WTC11 (cell line): ENCODE measurements around the gene AUH.

ENCODE experiments used
- CREM ChIP-seq: sonication (generic); formaldehyde crosslinking; IDR thresholded peaks from 2 replicates; pipeline ENCODE4 v1.8.1; 2022; ENCODE audit warnings: mild to moderate bottlenecking, missing genetic modification reagents, moderate library complexity
- JUN ChIP-seq: sonication (generic); formaldehyde crosslinking; IDR thresholded peaks from 2 replicates; pipeline ENCODE4 v1.8.0; 2023; ENCODE audit warnings: mild to moderate bottlenecking, missing genetic modification reagents
- RELA ChIP-seq: sonication (generic); formaldehyde crosslinking; IDR thresholded peaks from 2 replicates; pipeline ENCODE4 v1.8.1; 2022; ENCODE audit warnings: missing genetic modification reagents, mild to moderate bottlenecking, borderline replicate concordance
- SMAD3 ChIP-seq: sonication (generic); formaldehyde crosslinking; IDR thresholded peaks from 2 replicates; pipeline ENCODE4 v1.8.0; 2022; ENCODE audit warnings: missing genetic modification reagents, mild to moderate bottlenecking, borderline replicate concordance
- SP1 ChIP-seq: sonication (generic); formaldehyde crosslinking; conservative IDR thresholded peaks from 2 replicates; pipeline ENCODE4 v1.8.1; 2022; ENCODE audit warnings: missing genetic modification reagents
- ZBTB21 ChIP-seq: sonication (generic); formaldehyde crosslinking; IDR thresholded peaks from 2 replicates; pipeline ENCODE4 v1.8.1; 2023; ENCODE audit warnings: mild to moderate bottlenecking, missing genetic modification reagents, borderline replicate concordance
- TF ChIP-seq, protein P1 (sequence below): sonication (generic); formaldehyde crosslinking; IDR thresholded peaks from 2 replicates; pipeline ENCODE4 v1.8.1; 2022; ENCODE audit warnings: mild to moderate bottlenecking, missing genetic modification reagents, moderate library complexity, borderline replicate concordance
- TF ChIP-seq, protein P2 (sequence below): fragments of 200-600 bp; IDR thresholded peaks from 2 replicates; pipeline ENCODE4 v1.8.0; 2022; ENCODE audit warnings: antibody characterized with exemption
- TF ChIP-seq, protein P3 (sequence below): fragments of 250-450 bp; sonication (Bioruptor Pico); IDR thresholded peaks from 2 replicates; pipeline ENCODE4 v2.1.2; 2022; ENCODE audit warnings: mild to moderate bottlenecking, moderate library complexity
- TF ChIP-seq, protein P4 (sequence below): sonication (generic); formaldehyde crosslinking; IDR thresholded peaks from 2 replicates; pipeline ENCODE4 v1.8.1; 2023; ENCODE audit warnings: mild to moderate bottlenecking, missing genetic modification reagents, moderate library complexity
- TF ChIP-seq, protein P5 (sequence below): fragments of 250-450 bp; sonication (Bioruptor Pico); IDR thresholded peaks from 2 replicates; pipeline ENCODE4 v1.9.0; 2021; ENCODE audit warnings: mild to moderate bottlenecking
- TF ChIP-seq, protein P6 (sequence below): fragments of 250-450 bp; sonication (Bioruptor Pico); IDR thresholded peaks from 2 replicates; pipeline ENCODE4 v1.9.0; 2021; ENCODE audit warnings: mild to moderate bottlenecking, borderline replicate concordance
- TF ChIP-seq, protein P7 (sequence below): fragments of 250-450 bp; sonication (Bioruptor Pico); IDR thresholded peaks from 2 replicates; pipeline ENCODE4 v1.9.0; 2021; ENCODE audit warnings: mild to moderate bottlenecking

DNA sequence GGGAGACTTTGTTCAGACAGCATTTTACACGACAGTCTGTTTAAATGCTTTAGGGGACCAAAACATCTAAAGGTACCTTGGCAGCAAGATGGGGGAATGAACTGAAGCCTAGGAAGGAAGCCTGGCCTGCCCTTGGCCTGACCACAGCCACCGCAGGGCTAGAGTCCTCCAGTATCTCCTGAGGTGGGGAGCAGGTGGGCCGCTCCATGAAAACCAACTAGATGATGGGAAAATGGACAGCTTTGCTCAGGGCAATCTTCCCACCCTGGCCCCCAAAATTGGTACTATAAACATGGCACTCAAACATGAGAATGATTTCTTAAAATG lies 153.3 kb downstream of the AUH start:
- TF ChIP-seq, protein P1, sequence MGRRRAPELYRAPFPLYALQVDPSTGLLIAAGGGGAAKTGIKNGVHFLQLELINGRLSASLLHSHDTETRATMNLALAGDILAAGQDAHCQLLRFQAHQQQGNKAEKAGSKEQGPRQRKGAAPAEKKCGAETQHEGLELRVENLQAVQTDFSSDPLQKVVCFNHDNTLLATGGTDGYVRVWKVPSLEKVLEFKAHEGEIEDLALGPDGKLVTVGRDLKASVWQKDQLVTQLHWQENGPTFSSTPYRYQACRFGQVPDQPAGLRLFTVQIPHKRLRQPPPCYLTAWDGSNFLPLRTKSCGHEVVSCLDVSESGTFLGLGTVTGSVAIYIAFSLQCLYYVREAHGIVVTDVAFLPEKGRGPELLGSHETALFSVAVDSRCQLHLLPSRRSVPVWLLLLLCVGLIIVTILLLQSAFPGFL (CRISPR knock-in tag): no peak
- TF ChIP-seq, protein P2, sequence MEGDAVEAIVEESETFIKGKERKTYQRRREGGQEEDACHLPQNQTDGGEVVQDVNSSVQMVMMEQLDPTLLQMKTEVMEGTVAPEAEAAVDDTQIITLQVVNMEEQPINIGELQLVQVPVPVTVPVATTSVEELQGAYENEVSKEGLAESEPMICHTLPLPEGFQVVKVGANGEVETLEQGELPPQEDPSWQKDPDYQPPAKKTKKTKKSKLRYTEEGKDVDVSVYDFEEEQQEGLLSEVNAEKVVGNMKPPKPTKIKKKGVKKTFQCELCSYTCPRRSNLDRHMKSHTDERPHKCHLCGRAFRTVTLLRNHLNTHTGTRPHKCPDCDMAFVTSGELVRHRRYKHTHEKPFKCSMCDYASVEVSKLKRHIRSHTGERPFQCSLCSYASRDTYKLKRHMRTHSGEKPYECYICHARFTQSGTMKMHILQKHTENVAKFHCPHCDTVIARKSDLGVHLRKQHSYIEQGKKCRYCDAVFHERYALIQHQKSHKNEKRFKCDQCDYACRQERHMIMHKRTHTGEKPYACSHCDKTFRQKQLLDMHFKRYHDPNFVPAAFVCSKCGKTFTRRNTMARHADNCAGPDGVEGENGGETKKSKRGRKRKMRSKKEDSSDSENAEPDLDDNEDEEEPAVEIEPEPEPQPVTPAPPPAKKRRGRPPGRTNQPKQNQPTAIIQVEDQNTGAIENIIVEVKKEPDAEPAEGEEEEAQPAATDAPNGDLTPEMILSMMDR: no peak
- TF ChIP-seq, protein P3, sequence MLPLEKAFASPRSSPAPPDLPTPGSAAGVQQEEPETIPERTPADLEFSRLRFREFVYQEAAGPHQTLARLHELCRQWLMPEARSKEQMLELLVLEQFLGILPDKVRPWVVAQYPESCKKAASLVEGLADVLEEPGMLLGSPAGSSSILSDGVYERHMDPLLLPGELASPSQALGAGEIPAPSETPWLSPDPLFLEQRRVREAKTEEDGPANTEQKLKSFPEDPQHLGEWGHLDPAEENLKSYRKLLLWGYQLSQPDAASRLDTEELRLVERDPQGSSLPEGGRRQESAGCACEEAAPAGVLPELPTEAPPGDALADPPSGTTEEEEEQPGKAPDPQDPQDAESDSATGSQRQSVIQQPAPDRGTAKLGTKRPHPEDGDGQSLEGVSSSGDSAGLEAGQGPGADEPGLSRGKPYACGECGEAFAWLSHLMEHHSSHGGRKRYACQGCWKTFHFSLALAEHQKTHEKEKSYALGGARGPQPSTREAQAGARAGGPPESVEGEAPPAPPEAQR: no peak
- TF ChIP-seq, protein P4, sequence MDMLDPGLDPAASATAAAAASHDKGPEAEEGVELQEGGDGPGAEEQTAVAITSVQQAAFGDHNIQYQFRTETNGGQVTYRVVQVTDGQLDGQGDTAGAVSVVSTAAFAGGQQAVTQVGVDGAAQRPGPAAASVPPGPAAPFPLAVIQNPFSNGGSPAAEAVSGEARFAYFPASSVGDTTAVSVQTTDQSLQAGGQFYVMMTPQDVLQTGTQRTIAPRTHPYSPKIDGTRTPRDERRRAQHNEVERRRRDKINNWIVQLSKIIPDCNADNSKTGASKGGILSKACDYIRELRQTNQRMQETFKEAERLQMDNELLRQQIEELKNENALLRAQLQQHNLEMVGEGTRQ (CRISPR knock-in tag): no peak
- TF ChIP-seq CREM: no peak
- TF ChIP-seq RELA (CRISPR knock-in tag): no peak
- TF ChIP-seq, protein P5, sequence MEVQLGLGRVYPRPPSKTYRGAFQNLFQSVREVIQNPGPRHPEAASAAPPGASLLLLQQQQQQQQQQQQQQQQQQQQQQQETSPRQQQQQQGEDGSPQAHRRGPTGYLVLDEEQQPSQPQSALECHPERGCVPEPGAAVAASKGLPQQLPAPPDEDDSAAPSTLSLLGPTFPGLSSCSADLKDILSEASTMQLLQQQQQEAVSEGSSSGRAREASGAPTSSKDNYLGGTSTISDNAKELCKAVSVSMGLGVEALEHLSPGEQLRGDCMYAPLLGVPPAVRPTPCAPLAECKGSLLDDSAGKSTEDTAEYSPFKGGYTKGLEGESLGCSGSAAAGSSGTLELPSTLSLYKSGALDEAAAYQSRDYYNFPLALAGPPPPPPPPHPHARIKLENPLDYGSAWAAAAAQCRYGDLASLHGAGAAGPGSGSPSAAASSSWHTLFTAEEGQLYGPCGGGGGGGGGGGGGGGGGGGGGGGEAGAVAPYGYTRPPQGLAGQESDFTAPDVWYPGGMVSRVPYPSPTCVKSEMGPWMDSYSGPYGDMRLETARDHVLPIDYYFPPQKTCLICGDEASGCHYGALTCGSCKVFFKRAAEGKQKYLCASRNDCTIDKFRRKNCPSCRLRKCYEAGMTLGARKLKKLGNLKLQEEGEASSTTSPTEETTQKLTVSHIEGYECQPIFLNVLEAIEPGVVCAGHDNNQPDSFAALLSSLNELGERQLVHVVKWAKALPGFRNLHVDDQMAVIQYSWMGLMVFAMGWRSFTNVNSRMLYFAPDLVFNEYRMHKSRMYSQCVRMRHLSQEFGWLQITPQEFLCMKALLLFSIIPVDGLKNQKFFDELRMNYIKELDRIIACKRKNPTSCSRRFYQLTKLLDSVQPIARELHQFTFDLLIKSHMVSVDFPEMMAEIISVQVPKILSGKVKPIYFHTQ (CRISPR knock-in tag): no peak
- TF ChIP-seq SMAD3 (CRISPR knock-in tag): no peak
- no peak for TF ChIP-seq SP1 (CRISPR knock-in tag)
- TF ChIP-seq, protein P6, sequence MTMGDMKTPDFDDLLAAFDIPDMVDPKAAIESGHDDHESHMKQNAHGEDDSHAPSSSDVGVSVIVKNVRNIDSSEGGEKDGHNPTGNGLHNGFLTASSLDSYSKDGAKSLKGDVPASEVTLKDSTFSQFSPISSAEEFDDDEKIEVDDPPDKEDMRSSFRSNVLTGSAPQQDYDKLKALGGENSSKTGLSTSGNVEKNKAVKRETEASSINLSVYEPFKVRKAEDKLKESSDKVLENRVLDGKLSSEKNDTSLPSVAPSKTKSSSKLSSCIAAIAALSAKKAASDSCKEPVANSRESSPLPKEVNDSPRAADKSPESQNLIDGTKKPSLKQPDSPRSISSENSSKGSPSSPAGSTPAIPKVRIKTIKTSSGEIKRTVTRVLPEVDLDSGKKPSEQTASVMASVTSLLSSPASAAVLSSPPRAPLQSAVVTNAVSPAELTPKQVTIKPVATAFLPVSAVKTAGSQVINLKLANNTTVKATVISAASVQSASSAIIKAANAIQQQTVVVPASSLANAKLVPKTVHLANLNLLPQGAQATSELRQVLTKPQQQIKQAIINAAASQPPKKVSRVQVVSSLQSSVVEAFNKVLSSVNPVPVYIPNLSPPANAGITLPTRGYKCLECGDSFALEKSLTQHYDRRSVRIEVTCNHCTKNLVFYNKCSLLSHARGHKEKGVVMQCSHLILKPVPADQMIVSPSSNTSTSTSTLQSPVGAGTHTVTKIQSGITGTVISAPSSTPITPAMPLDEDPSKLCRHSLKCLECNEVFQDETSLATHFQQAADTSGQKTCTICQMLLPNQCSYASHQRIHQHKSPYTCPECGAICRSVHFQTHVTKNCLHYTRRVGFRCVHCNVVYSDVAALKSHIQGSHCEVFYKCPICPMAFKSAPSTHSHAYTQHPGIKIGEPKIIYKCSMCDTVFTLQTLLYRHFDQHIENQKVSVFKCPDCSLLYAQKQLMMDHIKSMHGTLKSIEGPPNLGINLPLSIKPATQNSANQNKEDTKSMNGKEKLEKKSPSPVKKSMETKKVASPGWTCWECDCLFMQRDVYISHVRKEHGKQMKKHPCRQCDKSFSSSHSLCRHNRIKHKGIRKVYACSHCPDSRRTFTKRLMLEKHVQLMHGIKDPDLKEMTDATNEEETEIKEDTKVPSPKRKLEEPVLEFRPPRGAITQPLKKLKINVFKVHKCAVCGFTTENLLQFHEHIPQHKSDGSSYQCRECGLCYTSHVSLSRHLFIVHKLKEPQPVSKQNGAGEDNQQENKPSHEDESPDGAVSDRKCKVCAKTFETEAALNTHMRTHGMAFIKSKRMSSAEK (CRISPR knock-in tag): no peak
- no peak for TF ChIP-seq JUN (CRISPR knock-in tag)
- no peak for TF ChIP-seq ZBTB21 (CRISPR knock-in tag)
- TF ChIP-seq, protein P7, sequence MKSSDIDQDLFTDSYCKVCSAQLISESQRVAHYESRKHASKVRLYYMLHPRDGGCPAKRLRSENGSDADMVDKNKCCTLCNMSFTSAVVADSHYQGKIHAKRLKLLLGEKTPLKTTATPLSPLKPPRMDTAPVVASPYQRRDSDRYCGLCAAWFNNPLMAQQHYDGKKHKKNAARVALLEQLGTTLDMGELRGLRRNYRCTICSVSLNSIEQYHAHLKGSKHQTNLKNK: no peak
